CD4-positive, alpha-beta T cell treated with Interferon gamma for 1 hour (primary cell): ENCODE results near the gene MORC2.

Experiments
- DNase-seq: peaks from one replicate; pipeline ENCODE4 v3.0.0-alpha.2; 2020

The MORC2 gene

DNA sequence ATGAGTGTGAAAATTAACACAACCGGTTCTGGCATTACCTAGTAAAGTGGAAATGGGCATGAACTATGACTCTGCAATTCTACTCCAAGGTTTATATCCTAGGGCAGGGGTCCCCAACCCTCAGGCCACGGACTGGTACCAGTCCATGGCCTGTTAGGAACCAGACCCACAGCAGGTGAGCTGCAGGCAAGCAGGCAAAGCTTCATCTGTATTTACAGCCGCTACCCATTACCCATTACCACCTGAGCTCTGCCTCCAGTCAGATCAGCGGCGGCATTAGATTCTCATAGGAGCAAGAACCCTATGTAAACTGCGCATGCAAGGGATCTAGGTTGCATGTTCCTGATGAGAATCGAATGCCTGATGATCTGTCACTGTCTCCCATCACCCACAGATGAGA, 49.8 kb downstream of the MORC2 start:
- no peak for DNase-seq

DNA sequence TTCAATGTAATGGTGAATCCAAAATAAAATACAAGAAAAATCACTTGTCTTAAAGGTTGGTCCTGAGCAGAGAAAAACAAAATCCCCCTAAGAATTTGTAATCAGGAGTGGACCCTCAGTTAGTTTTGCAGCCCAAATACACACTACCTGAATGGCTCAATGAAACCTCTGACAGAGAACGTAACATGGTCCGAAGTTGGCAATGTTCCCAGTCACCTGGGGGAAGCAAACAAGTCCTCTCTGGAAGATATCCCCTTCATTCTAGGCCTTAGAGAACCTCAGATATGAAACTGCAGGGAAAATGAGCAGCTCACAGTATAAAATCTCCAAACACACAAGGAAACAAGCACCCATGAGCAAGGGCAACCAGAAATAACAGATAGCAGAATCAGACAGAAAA, 58.2 kb downstream of the MORC2 start:
- no peak for DNase-seq

DNA sequence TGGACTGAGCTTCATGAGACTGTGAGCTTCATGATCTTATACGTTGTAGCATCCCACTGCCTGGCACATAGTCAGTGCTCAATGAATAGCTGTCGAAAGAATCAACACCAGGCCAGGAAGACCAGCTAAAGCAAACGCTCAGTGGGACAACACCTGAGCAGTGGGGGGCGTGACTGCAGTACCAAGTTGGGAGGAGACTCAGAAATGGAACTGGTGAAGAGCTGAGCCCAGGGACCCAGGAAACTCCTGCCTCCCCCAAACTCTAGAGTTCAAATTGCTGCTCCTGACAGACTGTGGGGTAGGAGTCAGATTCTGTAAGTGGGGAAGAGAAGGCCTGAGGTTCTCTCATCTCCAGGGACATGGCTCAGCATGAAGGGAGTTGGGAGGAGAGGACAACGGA, 59.3 kb downstream of the MORC2 start:
- DNase-seq = no peak

DNA sequence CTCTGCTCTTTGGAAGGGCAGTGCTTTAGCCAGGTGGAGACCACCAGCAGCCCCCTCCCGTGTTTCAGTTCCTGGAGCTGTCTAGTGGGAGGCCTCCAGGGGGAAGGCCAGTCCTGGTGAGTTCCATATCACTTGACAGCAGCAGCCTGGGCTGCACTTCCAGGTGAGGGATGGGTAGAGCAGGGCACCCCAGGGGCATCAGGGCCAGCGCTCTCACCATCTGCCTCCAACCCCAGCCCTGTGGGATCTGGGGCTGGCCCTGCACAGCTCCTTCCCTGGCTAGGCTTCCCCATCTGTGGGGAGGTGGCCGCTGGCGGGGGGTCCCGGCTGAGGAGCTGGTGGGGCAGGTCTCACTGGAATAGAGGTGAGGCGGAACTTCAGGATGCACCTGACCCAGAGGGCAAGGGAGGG, 60.5 kb downstream of the MORC2 start:
- no peak for DNase-seq

DNA sequence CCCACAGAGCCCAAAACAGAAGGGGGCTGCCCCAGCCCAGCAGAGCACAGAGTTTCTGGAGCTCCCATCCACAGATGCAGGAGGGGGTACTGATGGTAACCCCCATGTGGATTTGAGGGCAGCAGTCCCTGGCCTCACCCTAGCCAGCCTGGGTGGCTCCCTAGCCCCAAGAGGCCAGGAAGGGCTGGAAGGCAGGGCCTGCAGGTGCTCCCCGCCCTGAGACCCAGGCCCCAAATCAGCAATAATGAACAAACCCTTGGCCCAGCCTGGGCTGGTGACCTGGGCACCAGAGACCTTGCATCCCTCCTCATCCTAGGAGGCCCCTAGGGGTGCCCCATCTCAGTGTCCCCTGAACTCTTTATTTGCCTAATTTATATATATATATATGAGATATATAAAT, 61.6 kb downstream of the MORC2 start:
- no peak for DNase-seq

DNA sequence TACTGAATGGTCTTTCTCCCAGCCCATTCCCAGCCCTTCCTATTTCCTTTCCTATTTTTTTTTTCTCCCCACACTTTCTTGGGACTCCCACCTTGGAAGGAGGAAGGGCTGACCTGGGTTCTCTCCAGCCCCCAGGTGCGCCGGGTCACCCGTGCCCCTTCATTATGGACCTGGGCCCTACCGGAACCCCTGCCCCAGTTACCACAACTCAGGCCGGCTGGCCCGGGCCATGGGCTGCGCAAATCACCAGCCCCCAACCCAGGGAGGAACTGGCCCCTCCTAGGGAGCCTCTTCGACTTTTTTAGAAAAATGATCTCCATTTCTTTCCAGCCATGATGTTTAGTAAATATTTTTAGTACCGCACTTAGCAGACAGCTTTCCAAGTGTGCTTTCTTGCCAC, 62.2 kb downstream of the MORC2 start:
- no peak for DNase-seq

DNA sequence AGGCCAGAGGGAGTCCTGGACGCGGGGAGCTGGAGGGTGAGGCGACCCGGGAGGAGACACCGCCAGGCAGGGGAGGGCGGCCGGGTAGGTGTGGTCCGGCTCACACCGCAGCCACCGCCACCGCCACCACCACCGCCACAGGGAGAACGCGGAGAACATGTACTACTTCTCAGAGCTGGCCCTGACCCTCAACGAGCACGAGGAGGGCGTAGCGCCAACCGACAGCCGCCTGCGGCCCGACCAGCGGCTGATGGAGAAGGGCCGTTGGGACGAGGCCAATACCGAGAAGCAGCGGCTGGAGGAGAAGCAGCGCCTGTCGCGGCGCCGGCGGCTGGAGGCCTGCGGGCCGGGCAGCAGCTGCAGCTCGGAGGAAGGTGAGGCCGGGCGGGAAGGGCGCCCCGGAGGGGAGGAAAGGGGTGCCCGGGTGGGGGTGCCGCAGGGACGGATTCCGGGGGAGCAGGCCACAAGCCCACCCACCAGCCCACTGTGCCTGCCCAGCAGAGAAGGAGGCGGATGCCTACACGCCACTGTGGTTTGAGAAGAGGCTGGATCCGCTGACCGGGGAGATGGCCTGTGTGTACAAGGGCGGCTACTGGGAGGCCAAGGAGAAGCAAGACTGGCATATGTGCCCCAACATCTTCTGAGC, 62.8 kb downstream of the MORC2 start:
- no peak for DNase-seq

DNA sequence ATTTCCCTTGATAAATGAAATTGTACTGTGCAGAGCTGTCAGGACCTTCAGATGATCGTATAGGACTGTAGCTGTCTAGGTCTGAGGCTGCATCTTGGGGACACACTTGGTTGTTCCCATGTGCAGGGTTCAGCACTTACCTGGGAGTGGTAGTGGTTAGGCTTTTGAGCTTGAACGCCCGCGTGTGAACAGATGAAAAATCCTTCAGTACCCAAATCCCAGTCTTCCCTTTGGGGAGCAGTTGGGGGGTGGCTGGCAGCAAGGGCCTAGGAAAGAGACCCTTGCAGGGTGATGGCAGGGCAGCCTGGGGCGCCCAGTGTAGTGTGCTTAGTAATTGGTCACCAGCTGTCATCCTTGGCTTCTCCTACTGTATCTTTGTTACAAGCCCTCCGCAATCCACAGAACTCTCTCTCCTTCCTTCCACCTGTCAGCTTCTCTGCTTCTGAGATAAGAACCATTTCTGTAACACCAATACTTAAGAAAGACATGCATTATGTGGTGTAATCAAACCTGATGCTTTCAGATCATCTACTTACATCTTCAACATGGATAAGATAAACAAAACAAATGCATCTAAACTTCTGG, 64.6 kb downstream of the MORC2 start:
- DNase-seq = no peak

DNA sequence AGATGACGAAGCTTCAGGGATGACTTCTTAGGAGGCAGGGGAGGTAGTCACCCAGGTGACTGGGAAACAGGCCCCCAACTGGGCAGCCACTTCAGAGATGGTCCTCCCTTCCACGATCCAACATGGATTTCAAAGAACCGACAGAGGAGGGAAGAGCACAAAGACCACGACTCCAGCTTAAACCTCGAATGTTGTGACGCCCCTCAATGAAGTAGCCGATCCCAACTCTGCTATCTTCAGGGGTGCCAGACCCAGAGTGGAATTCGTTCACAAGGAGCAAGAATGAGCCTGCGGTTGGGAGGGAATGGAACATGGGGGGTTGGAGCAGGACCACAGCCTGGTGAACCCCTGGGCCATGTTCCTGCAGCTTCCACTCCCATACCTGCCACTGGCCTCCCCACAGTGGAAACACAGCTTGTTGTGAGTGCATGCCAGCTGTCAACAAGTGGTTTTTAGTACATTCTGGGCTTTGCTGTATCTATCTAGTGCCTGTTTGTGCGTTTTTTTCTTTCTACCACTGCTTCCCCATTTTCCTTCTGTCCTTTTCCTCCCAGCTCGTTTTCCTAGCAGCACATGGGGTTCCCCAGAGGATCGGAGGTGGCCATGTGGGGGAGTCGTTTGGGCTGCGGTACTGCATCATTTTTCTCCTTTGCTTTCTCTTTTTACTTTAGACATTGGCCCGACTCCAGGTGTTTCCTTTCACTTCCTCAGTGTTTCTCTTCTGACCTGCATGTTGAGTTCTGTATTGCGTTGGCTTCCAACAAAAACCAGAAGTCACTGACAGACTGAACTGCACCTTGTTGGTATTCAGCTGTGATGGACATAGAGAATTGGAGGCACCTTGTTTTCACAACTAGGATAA, 65.8 kb downstream of the MORC2 start:
- no peak for DNase-seq

DNA sequence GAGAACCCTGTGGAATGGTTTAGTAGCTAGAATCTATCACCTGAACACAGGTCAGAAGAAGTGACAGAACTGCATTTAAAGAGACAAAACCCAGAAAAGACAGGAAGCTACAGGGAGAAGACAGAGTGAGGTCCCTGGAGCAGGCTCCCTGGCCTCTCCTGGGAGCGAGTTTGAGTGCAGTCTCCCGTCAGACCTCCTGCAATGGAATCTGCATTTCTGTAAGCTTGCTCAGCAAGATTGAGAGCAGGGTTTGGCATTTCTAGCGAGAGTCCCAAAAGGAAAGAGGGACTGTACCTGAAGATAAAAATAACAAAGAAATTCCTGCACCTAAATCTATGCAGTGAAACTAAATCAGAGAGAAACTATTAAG, 74.2 kb downstream of the MORC2 start:
- no peak for DNase-seq

DNA sequence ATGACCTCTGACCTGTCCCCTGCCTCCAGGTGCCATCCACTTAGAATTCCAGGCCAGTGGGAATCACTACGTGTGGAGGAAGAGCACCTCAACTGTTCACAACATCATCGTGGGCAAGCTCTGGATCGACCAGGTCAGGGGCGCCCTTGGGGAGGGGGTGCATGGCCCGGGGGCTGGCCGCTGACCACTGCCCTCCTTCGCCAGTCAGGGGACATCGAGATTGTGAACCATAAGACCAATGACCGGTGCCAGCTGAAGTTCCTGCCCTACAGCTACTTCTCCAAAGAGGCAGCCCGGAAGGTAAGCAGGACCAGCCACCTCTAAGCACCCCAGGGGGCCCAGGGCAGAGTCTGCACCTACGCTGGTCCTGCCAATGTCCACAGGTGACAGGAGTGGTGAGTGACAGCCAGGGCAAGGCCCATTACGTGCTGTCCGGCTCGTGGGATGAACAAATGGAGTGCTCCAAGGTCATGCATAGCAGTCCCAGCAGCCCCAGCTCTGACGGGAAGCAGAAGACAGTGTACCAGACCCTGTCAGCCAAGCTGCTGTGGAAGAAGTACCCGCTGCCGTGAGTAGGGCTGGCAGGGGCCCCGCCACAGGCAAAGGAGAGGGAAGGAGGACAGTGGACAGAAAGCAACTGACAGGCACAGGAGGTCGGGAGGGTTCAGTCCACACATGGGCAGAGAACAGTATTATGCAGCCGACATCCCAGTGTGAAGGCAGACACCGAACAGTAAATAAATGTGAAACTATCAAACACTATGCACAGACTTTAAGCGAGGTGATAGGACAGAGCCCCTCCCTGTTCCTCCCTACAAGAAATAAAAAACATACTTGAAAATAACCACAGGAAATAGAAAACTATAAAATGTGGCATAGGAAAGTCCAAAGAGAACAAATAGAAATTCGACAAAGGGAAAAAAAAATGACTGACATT, 74.9 kb downstream of the MORC2 start:
- DNase-seq = no peak

DNA sequence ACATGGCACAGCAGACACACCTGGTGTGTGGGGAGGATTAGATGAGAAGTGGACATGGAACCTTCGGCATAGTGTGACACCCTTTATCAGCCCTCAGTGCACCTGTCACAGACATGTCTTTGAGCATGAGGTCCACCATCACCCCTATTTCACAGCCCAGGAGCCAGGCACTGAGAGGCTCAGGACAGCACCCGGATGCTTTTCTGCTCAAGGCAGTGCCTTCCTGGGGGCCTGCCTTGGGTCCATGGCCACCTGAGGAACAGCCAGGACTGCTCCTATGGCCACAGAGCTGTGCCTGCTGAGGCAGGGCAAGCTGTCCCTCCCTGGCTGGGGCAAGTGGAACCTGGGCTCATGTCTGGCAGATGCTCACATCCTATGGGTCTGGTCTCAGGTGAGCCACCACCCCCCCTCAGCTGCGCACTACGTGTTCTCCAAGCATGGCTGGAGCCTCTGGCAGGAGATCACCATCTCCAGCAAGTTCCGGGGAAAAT, 75.8 kb downstream of the MORC2 start:
- DNase-seq = no peak

DNA sequence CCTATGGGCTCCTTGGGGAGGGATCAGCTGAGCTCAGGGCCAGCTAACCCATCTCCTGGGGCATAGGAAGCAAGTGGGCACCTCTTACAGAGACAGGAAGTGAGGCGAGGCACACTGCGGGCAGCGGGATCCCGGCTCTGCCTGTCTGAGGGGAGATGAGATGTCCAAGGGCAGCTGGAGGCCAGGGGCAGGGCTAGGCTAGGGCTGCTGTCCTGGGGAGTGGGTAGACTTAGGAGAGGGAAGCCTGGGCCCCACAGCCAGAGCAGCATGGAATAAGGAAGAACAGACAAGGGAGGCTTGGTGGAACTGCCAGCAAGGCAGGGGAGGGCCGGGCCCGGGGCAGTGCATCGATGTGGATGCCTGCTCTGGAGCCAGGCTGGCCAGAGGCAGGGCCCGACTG, 76.3 kb downstream of the MORC2 start:
- DNase-seq = no peak

DNA sequence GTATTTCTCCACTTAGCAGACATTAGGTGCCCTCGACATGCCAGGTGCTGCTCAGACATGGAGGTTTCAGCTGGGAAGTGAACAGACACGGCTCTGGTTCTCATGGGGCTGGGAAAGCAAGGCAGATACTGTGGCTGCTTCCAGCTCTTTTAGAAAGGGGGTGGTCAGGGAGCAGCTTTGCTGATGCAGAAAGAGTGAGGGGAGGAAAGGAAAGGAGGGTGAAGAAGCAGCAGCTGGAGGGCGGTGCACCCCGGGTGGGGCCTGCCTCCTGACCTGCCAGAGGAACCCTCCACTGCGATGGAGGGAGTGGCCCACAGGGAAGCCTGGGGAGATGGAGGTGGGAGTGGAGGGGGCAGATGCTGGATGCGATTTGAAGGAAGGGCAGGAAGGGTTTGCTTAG, 76.8 kb downstream of the MORC2 start:
- DNase-seq = no peak

DNA sequence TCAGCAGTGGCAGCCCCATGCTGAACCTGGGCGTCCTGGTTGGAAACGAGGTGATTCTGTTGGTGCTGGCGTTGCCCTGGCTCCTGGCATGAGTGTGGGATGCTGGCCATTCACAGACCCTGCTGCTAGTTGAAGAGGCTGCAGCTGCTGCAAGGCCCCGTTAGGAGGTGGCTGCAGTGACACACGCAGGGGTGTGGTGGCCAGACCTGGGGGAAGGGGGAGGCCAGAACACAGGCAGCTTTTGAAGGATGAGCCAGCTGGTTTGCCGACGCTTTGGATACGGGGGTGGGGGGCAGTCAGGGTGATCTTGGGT, 77.2 kb downstream of the MORC2 start:
- DNase-seq = no peak

DNA sequence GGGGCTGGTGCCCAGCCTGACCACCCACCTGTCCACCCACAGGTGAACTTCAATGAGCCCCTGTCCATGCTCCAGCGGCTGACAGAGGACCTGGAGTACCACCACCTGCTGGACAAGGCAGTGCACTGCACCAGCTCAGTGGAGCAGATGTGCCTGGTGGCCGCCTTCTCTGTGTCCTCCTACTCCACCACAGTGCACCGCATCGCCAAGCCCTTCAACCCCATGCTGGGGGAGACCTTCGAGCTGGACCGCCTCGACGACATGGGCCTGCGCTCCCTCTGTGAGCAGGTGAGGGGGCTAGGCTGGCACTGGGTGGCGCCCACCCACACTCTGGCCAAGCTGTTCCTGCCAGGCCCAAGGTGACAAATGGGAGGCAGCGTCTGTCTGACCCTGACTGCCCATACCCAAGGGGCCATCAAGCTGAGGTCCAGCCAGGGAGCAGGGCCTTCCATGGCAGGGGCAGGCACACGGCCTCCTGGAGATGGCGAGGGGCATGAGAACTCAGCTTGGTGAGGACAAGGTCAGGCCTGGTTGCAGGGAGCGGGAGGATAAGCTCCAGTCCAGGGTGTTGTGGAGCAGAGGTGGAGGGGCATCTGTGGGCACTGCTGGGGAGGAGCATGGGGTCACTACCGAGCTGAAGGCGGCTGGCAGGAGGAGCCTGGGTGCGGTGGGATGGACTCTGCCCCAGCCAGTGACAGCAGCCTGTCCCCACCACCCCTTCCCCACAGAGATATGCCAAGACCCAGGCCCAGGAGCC, 77.7 kb downstream of the MORC2 start:
- DNase-seq = no peak

DNA sequence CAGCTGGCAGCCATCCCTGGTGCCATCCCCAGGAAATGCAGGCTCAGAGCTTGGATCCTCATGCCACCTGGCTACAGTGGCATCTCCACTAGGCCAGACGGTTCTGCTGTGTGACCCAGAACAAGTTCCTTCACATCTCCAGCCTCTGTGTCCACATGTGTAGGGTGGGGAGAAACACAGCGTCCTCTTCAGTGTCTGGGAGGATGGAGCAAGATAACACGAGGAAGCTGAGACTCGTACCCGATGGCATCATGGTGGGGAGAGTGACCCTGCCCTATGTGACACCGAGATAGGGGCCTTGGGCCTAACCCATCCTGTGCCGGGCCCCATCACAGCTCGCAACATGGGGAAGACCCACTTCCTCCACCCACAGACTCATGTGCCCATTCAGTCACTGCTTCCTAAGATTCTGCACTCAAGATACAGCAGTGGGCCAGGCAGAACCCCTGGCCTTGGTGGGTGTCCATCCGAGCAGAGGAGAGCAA, 78.5 kb downstream of the MORC2 start:
- no peak for DNase-seq

DNA sequence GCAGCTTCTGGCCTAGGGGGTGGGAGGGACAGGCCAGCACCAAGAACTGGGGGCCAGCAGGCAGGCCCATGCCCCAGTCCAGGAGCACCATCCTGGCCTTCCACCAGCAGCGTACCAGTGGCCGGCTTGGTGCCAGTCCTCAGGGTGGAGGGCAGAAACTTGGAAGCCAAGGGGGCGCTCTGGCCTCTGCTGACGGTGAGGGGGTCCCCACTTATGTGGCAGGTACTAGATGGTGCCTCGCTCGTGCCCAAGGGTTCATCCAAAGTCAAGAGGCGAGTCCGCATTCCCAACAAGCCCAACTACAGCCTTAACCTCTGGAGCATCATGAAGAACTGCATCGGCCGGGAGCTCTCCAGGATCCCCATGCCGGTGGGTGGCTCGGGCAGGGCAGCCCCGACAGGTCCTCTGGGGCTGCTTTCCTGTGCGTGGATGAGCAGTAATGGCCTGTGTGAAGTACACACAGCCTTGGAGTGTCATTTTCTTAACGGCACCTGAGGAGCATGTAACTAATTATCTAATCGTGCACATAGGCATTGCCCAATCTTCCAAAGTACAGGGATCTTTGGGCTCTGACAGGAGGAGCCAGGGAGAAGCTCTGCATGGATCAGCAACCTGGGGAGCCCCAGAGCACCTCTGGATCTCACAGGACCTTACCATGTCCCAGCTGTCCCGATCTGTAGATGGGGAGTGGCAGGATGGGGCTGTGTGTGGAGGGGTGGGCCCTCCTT, 79.1 kb downstream of the MORC2 start:
- DNase-seq = no peak

DNA sequence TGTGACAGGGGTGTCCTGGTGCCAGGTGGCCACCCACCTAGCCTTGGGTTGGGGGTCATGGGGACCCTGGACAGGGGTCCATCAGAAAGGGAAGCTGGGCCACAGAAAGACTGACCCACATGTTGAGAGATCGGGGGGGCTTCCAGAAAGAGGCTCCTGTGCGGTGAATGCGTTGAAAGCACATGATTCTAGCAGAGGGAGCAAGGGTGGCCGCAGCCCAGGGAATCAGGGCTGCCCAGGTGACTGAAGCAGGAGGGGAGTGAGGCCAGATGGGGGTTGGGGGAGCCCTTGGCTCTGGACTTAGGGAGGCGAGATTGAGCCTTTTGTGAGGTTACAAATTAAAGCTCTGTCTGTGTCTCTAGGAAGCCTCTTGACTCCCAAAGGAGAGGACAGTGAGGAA, 80.7 kb downstream of the MORC2 start:
- DNase-seq = no peak

DNA sequence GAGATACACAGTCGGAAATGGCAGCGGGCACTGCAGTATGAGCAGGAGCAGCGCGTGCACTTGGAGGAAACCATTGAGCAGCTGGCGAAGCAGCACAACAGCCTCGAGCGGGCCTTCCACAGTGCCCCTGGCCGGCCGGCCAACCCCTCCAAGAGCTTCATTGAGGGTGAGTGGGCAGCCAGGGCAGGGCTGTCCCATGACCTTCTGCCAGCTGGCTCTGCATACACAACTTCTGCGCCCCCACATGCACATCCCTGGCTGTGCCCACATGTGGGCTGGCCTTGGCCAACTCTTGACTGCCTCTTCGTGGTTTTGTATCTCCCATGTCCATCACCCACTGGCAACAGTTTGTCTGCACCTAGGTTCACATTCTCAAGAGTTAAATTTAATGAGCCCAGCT, 81.1 kb downstream of the MORC2 start:
- no peak for DNase-seq

DNA sequence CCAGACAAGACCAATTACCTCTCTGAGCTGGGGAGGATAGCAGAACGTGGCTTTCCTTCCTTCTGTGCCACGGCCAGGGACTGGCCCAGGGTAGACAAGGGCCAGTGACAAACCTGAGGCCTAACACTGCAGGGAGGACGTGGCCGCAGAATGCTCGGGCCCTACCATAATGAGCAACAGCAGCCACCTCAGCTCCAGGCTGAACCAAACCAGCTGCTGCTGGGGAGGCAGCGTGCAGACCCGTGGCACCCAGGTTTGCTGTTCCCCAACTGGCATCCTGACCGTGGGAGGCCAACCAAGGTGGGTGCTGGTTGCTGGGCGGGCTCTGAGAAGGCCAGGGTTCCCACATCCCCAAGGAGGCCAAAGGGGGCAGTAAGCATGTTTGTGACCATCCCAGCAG, 83.0 kb downstream of the MORC2 start:
- DNase-seq = no peak

DNA sequence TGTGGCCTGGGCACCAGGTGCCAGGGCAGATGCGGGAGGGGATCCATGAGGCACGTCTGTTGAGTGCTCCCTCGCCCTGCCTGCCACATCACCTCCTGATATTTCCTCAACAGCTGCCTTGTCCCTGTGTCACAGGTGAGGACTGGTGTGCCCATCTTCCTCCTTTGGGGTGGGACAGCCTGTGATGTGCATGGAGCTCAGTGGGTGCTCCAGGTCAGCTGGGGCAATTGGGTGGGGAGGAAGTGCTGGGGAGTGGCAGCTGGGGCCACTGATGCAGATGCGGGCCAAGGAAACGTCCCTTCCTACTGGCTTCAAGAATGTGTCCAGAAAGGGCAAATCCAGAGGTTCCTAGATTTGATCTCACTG, 83.6 kb downstream of the MORC2 start:
- DNase-seq = no peak
